Activated B cell treated with CpG ODN at 0.5 μM for 24 hours (primary cell): ENCODE results near the gene CTNND1. TPM values are rescaled to one million over a fixed set of nuclear protein-coding genes. Genes with fewer than 3 reads are reported as not detected.

ENCODE experiments used
- total RNA-seq: library from RNA; stranded (reverse); gene quantifications from 2 replicates; pipeline ENCODE4 v1.2.3, GENCODE V29; 2022

Gene CTNND1
- total RNA-seq, 1 donor from 2014 or later: 42.3 TPM

Other genes starting within 250 kb of the CTNND1 start
- gene SLC43A1, start 246.1 kb upstream of the CTNND1 start, total RNA-seq: 11.1 and 12.8 TPM in 2 replicates
- gene TIMM10, start 231.0 kb upstream of the CTNND1 start, total RNA-seq: 100 and 108 TPM in 2 replicates
- not detected in 2 replicates for gene SMTNL1, start 224.2 kb upstream of the CTNND1 start, total RNA-seq
- gene UBE2L6, start 194.1 kb upstream of the CTNND1 start, total RNA-seq: 63.4 and 69.2 TPM in 2 replicates
- gene SERPING1, start 164.1 kb upstream of the CTNND1 start, total RNA-seq: not detected in 2 replicates
- not detected in 2 replicates for gene YPEL4, start 111.9 kb upstream of the CTNND1 start, total RNA-seq
- 20.4 and 20.9 TPM in 2 replicates for gene CLP1, start 104.0 kb upstream of the CTNND1 start, total RNA-seq
- gene ZDHHC5, start 93.7 kb upstream of the CTNND1 start, total RNA-seq: 50.9 and 60.7 TPM in 2 replicates
- gene MED19, start 49.6 kb upstream of the CTNND1 start, total RNA-seq: 14.6 and 14.8 TPM in 2 replicates
- 53.2 and 53.3 TPM in 2 replicates for gene TMX2, start 49.2 kb upstream of the CTNND1 start, total RNA-seq
- 210 and 224 TPM in 2 replicates for gene SELENOH, start 20.3 kb upstream of the CTNND1 start, total RNA-seq
- not detected in 2 replicates for gene BTBD18, start 10.0 kb upstream of the CTNND1 start, total RNA-seq